Suprapubic skin (tissue), 4 donors: Measurements from ENCODE around the gene GADD45A. TPM values are rescaled to one million over a fixed set of nuclear protein-coding genes. Genes with fewer than 3 reads are reported as not detected.
"Not testable (repeated sequence)": the region's sequence is repeated elsewhere in the genome, so short reads cannot be mapped to it uniquely, and the experiment has no call there.

ENCODE experiments used
- DNase-seq, 2 donors: peaks; one replicate each; pipeline ENCODE4 v3.0.0-alpha.2; 2019; ENCODE audit warnings: low spot score in 2 of 2
- H3K27ac ChIP-seq: fragments of 200-600 bp; sonication (generic); one replicate; pipeline ENCODE4 v1.5.1; 2019
- H3K27me3 ChIP-seq: fragments of 200-600 bp; sonication (generic); one replicate; pipeline ENCODE4 v1.5.1; 2019
- H3K36me3 ChIP-seq: fragments of 200-600 bp; sonication (generic); one replicate; pipeline ENCODE4 v1.5.1; 2019
- H3K4me1 ChIP-seq: fragments of 200-600 bp; sonication (generic); one replicate; pipeline ENCODE4 v1.5.1; 2019
- H3K4me3 ChIP-seq: fragments of 200-600 bp; sonication (generic); one replicate; pipeline ENCODE4 v1.5.1; 2019; ENCODE audit warnings: mild to moderate bottlenecking
- H3K9me3 ChIP-seq: fragments of 200-600 bp; sonication (generic); one replicate; pipeline ENCODE4 v1.5.1; 2019
- CTCF ChIP-seq, 2 donors: fragments of 200-600 bp in 1 of 2; fragments of 450-650 bp in 1 of 2; sonication (generic) in 1 of 2; IDR thresholded peaks; one replicate each; pipeline ENCODE4 v1.5.1; 2016 to 2019; ENCODE audit warnings: antibody characterized with exemption in 2 of 2, mild to moderate bottlenecking in 1 of 2, moderate library complexity in 1 of 2
- EP300 ChIP-seq: sonication (generic); formaldehyde crosslinking; IDR thresholded peaks from one replicate; pipeline ENCODE4 v1.6.1; 2017; ENCODE audit warnings: antibody characterized with exemption
- POLR2A ChIP-seq, 2 donors: fragments of 450-650 bp; IDR thresholded peaks; one replicate each; pipeline ENCODE4 v1.6.1; 2017; ENCODE audit warnings: antibody characterized with exemption in 2 of 2, mild to moderate bottlenecking in 2 of 2, moderate library complexity in 2 of 2
- POLR2AphosphoS5 ChIP-seq, 3 donors: sonication (generic); formaldehyde crosslinking; IDR thresholded peaks; one replicate each; pipeline ENCODE4 v1.6.1; 2017; ENCODE audit warnings: antibody characterized with exemption in 3 of 3
- WGBS: methylation state at CpG from one replicate; pipeline ENCODE4 v1.1.5; 2018; 5-methylcytosine and 5-hydroxymethylcytosine counted together
- total RNA-seq, 4 donors: library from RNA; depleted of rRNA; stranded (reverse); fragments of >200 nt; gene quantifications; one replicate each; pipeline ENCODE4 v1.1.0, GENCODE V29; 2016

Gene GADD45A
- total RNA-seq, 4 donors from 2014 or later = 25.4 to 44.6 (median 26.6) TPM

GRCh38 chr1:67655581-67655980 is 29.4 kb upstream of the GADD45A start:
- 100% methylated on average over 2 of the region's 2 CpGs for WGBS
- Histone ChIP-seq H3K27me3 (no peaks in the 10 kb centered on the region), H3K27ac (no peak overlapping the region), H3K9me3 (no peaks in the 10 kb centered on the region), H3K4me1 (no peaks in the 10 kb centered on the region), H3K4me3 (no peak overlapping the region), H3K36me3 (no peaks in the 10 kb centered on the region)
- no peak for DNase-seq
- TF ChIP-seq POLR2AphosphoS5 (IDR thresholded peaks at IDR 0.05) = no peak
- no peak for TF ChIP-seq EP300

- not testable (repeated sequence) for H3K9me3 ChIP-seq, H3K4me1 ChIP-seq, H3K27ac ChIP-seq, H3K27me3 ChIP-seq, DNase-seq, H3K4me3 ChIP-seq, H3K36me3 ChIP-seq
- WGBS = 100% methylated on average over 1 of the region's 1 CpG
Measured at GRCh38 chr1:67657152-67657551, 27.8 kb upstream of the GADD45A start.

- H3K9me3 ChIP-seq = no peaks in the 10 kb centered on the region
- DNase-seq = no peak
- TF ChIP-seq EP300 = no peak
- TF ChIP-seq CTCF (IDR thresholded peaks at IDR 0.05) = no peak
- no peak for TF ChIP-seq POLR2A (IDR thresholded peaks at IDR 0.05)
- TF ChIP-seq POLR2AphosphoS5 (IDR thresholded peaks at IDR 0.05) = no peak
- H3K4me3 ChIP-seq = no peak overlapping the region
- no peaks in the 10 kb centered on the region for H3K36me3 ChIP-seq
- no peak overlapping the region for H3K27ac ChIP-seq
- H3K4me1 ChIP-seq = no peaks in the 10 kb centered on the region
- H3K27me3 ChIP-seq = no peaks in the 10 kb centered on the region
- WGBS = 86% methylated on average over 2 of the region's 2 CpGs
Measured at GRCh38 chr1:67659229-67659628, 25.8 kb upstream of the GADD45A start.

- 70% methylated on average over 6 of the region's 6 CpGs for WGBS
Measured at GRCh38 chr1:67662884-67663283, 22.1 kb upstream of the GADD45A start.

GRCh38 chr1:67664048-67664447 is 21.0 kb upstream of the GADD45A start:
- no peaks in the 10 kb centered on the region for H3K27me3 ChIP-seq
- H3K36me3 ChIP-seq = no peaks in the 10 kb centered on the region
- H3K4me1 ChIP-seq = no peaks in the 10 kb centered on the region
- no peak for DNase-seq
- no peaks in the 10 kb centered on the region for H3K9me3 ChIP-seq
- H3K27ac ChIP-seq = no peak overlapping the region
- 66% methylated on average over 1 of the region's 1 CpG for WGBS
- H3K4me3 ChIP-seq = no peak overlapping the region
- no peak for TF ChIP-seq EP300
- TF ChIP-seq POLR2A (IDR thresholded peaks at IDR 0.05) = no peak
- no peak for TF ChIP-seq CTCF (IDR thresholded peaks at IDR 0.05)
- TF ChIP-seq POLR2AphosphoS5 (IDR thresholded peaks at IDR 0.05) = no peak

More at GRCh38 chr1:67662884-67663283, 22.1 kb upstream of the GADD45A start:
- H3K4me1 ChIP-seq = no peaks in the 10 kb centered on the region
- TF ChIP-seq POLR2A (IDR thresholded peaks at IDR 0.05) (no peak), EP300 (no peak), POLR2AphosphoS5 (IDR thresholded peaks at IDR 0.05) (no peak)
- no peak overlapping the region for H3K4me3 ChIP-seq
- DNase-seq = no peak
- H3K9me3 ChIP-seq = no peaks in the 10 kb centered on the region
- no peak overlapping the region for H3K27ac ChIP-seq
- H3K27me3 ChIP-seq = no peaks in the 10 kb centered on the region
- no peaks in the 10 kb centered on the region for H3K36me3 ChIP-seq

- H3K36me3 ChIP-seq, DNase-seq, H3K4me3 ChIP-seq, H3K27ac ChIP-seq, H3K9me3 ChIP-seq, H3K4me1 ChIP-seq, H3K27me3 ChIP-seq: not testable (repeated sequence)
Measured at GRCh38 chr1:67665307-67665706, 19.7 kb upstream of the GADD45A start.

GRCh38 chr1:67666636-67667035 is 18.4 kb upstream of the GADD45A start:
- no peaks in the 10 kb centered on the region for H3K27me3 ChIP-seq
- no peaks in the 10 kb centered on the region for H3K4me1 ChIP-seq
- no peak overlapping the region for H3K4me3 ChIP-seq
- no peaks in the 10 kb centered on the region for H3K36me3 ChIP-seq
- TF ChIP-seq POLR2AphosphoS5 (IDR thresholded peaks at IDR 0.05) = no peak
- no peak for TF ChIP-seq POLR2A (IDR thresholded peaks at IDR 0.05)
- no peak for TF ChIP-seq EP300
- TF ChIP-seq CTCF (IDR thresholded peaks at IDR 0.05) = no peak
- H3K27ac ChIP-seq = no peak overlapping the region
- WGBS = 87% methylated on average over 5 of the region's 5 CpGs
- DNase-seq = no peak
- H3K9me3 ChIP-seq = no peaks in the 10 kb centered on the region
